ENCODE measurements around the gene GALNT9.
"Not testable (repeated sequence)": the region's sequence is repeated elsewhere in the genome, so short reads cannot be mapped to it uniquely, and the experiment has no call there.

Gene GALNT9

GRCh38 chr12:132329036-132329719, at the start of gene GALNT9:
Gene GALNT9 (minus strand): TSS chr12:132329589. CDS start chr12:132329203, 386 bp downstream.
- DNase-seq = no peak

DNA sequence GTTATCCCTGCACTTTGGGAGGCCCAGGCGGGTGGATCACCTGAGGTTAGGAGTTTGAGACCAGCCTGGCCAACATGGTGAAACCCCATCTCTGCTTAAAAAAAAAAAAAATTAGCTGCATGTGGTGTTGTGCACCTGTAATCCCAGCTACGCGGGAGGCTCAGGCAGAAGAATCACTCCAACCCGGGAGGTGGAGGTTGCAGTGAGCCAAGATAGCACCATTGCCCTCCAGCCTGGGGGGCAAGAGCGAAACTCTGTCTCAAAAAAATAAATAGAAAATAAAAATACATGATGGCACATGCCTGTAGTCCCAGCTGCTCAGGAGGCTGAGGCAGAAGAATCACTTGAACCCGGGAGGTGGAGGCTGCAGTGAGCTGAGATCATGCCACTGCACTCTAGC, 49.7 kb upstream of the GALNT9 start:
- DNase-seq = not testable (repeated sequence)

GRCh38 chr12:132377147-132377546, 47.8 kb upstream of the GALNT9 start:
- DNase-seq = no peak

DNA sequence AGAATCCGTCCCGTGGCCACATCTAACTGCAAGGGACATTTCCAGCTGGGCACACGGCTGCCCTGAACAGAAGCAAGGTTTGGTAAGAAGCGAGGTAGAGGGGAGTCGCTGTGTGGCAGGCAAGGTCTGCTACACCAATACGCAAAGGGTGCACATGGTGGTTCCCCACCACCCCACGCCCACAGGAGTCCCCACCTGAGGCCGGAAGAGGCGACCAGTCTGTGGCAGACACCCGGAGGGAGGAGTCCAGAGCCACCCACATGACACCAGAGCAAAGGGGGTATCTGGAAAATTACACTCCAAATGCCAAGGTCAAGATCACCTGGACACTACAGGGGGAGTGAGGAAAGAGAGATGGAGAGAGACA, 47.1 kb upstream of the GALNT9 start:
- DNase-seq = no peak

- no peak for DNase-seq
These were observed 46.5 kb upstream of the GALNT9 start for GRCh38 chr12:132375747-132376463.

DNA sequence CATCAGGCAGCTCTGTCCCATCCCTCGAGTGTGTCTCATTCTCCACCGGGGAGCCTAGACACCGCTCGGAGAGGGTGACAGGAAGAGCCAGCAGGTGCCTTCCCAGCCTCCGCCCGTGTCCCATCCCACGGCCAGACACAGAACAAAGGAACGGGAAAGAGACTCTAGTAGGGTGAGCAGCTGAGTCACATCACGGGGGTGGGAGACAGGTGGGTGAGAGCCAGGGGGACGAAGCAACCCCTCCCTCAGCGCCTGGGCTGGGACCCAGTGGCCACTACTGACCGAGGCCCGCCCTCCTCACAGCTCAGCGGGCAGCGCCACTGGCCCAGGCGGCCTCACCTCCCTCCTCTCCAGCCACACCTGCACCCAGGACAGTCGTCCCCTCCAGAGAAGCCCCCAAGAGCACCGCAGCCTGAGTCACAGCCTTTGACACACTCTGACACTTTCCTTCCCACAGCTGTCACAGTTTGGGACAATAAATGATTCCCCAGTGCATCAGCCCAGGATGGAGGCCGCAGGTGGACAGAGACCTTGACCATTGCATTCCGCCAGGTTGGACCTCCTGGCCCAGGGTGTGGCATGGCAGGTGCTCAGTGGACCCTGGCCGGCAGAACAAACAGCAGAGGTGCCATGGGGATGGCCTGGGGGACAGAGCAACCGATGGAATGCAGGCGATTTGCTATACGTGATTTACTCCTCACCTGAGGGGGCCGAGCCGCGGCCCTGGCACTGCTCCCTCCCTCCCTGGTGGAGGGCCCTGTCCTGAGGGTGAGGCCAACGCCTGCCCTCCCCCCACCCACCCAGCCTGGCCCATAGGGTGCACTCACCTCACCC, 45.4 kb upstream of the GALNT9 start:
- no peak for DNase-seq

DNA sequence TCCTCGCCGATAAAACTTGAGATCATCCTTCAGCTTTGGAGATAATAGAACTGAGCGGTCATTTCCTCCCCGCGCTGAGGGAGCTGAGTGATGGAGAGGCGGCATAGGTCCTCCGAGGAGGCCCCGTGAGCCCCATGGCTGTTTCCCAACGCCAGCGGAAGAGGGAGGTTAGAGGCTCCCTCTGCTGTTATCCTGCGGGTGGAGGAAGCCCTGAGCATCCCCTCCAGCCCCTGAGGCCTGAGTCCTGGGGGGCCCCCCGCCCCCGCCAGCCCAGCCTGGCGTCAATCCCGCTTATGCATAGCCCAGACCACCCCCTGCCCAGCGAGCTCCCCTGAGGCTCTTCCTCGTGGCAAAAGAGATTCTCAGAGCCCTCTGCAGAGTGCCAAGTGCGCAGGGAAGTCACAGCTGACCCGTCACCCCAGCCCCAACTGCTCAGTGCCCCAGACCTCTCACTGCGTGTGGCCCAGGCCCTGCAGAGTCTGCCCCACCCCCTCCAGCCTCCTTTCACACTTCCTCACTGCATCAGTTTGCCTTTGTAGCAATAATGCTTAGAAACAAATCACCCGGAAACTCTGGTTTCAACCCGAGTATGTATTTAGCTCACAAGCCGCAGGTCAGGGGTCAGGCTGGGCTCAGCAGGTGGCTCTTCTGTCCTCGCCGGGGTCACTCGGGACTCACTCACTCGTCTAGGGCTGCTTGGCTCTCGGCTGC, 44.7 kb upstream of the GALNT9 start:
- no peak for DNase-seq

GRCh38 chr12:132367852-132368251, 38.5 kb upstream of the GALNT9 start:
- DNase-seq = no peak

DNA sequence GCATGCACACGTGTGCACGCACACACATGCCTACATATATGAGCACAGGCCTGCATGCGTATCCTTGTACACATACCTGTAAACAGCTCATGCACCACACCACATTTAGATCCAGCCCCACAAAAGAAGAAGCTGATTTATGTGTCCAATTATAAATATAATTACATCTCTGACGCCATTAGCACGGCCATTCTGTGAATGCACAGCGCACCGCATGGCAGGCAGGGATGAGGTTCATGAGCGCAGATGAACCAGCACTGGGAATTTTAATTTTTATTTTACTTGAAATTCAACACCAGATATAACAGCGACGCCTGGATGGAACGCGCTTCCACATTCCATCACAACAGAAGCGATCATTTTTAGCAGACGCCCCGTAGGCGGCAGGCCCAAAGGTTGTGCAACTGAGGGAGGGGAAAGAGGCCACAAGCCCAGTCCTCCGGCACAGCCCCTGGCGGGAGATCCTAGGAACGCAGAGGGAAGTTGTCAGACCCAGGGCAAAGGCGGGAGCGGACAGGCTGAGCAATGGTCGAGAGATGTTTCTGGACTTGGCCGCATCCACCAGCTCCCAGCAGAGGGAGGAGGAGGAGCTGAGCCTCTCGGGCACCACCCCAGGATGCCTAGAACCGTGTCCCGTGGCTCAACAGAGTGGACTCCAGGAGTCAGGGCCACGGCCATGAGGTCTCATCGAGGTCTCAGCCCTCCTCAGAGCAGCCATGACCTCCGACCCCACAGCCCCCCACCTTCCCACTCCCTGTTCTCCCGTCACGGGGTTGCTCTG, 37.9 kb upstream of the GALNT9 start:
- no peak for DNase-seq

GRCh38 chr12:132366341-132366861, 37.0 kb upstream of the GALNT9 start:
- no peak for DNase-seq

DNA sequence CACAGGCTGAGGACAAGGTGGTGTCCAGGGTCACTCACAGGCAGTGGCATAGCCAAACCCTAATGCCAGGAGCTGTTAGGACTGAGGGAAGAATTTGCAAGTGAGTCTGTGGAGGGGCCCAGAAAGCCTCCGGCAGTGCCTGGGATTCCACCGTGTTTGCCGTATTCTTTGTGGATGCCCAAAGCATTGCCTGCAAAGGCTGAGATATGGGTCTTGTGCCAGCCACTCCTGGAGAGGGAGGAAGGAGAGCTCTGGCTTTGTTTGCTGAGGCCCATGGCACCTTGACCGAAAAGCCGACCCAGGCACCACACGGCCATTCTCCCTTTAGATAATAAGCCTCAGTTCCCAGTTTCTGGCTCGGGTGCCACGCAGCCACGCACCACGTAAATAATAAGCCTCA, 35.8 kb upstream of the GALNT9 start:
- no peak for DNase-seq

DNA sequence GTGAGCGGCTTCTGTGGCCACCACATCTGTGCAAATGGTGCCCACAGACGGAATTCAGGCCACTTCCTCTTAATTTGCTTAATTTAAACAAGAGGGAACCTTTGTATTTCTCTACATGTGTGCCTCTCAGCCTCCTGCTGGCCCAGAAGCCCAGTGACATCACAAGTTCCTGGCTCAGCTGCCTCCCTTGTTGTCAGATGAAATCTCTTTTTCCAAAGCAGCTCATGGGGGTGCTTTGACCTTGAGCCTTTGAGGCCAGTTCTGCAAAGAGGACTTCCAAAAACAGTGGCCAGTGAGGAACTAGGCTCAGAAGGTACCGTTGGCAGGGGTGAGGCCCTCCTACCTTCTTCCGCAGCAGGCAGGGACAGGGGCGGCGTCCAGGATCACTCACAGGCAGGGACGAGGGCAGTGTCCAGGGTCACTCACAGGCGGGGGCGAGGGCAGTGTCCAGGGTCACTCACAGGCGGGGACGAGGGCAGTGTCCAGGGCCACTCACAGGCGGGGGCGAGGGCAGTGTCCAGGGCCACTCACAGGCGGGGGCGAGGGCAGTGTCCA, 35.0 kb upstream of the GALNT9 start:
- DNase-seq = no peak

DNA sequence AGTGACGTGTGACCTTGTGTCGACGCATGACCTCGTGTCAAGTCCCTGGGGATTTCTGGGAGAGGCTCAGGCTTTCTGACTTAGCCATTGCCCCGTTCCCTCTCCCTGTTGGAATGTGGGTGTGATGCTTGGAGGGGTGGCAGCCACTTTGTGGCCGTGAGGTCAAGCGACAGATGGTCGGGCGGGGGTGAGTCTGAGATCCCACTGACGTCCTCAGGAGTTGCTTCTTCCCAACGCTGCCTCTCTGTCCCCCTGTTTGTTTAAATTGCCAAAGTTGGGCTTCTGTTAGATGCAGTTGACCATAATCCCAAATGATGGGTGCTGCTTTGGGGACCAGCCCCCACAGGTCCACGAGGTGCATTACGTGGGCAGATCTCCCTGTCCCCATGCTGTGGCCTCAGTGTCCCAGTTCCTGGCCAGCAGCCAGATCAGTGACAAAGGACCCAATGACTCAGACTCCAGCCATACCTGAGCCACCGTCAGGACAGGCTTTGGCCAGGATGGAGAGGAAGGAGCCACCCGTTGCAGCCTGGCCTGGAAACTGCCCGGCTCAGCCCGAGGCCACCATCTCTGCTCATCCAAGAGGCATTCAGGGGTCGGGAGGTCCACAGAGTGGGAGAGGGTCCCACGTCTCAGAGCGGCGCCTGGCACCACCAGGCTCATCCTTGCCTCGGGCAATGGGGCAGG, 34.4 kb upstream of the GALNT9 start:
- DNase-seq = no peak

- DNase-seq = no peak
These were observed 33.7 kb upstream of the GALNT9 start for GRCh38 chr12:132362996-132363660.

- DNase-seq = no peak
These were observed 31.8 kb upstream of the GALNT9 start for GRCh38 chr12:132360906-132361777.

DNA sequence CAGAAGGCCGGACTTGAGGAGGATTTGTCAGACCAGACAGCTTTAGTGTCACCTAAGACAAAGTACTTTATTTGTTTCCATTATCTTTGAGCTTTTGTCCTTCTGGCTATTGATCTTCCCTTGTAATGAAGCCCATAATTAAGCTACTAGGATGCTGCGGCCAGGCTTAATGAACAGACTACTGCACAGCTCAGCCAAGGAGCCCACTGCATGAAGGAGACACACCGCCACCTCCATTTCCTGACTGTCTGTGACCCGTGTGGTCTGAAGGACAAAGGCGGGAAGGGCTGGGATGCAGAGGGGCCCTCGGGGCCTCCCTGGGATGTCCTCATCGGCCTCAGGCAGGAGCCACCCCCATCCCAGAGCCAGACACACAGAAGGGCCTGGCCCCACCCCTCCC, 31.0 kb upstream of the GALNT9 start:
- DNase-seq = no peak

DNA sequence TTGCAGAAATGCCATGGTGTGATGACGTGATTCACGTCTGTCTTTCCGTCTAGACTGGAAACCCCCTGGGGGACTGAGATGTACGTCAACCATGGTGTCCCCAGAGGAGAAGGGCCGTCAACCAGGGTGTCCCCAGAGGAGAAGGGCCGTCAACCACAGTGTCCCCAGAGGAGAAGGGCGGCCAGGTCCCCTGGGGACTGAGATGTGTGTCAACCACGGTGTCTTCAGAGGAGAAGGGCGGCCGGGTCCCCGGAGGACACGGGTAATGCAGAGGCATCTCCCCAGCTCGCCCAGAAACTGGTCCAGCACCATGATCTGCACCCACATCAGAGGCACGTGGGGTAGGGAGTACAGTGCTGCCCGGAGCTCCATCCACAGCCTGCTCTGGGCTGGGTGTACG, 30.6 kb upstream of the GALNT9 start:
- DNase-seq = no peak

DNA sequence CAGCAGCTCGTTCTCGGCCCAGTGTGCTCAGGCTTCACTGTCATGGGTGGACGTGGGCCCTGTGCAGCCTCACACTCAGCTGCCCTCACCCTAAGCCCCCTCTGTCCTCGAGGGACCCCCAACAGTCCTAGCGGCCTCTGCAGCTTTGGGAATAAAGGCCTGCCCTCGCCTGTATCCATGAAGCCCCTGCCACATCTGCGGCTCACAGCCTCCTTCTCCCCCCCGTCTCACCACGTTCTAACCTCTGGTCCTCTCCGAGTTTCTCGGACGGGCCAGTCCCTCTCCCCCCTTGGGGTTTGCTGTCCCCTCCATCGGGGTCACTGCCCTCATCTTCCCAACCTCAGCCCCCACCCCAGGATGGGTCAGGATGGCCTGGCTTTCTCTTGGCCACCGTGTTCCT, 30.2 kb upstream of the GALNT9 start:
- DNase-seq = no peak

All from activated T-cell treated with anti-CD3 and anti-CD28 coated beads for 4 hours (primary cell).